NCI-H2081 treated with DMSO at 0.1 percent for 48 hours (cell line): ENCODE measurements around the gene OR10A5.
"Not testable (repeated sequence)": the region's sequence is repeated elsewhere in the genome, so short reads cannot be mapped to it uniquely, and the experiment has no call there.

Experiments
- DNase-seq: peaks from one replicate; lab custom pipeline; 2025; lab: John Stamatoyannopoulos, UW

Gene OR10A5

DNA sequence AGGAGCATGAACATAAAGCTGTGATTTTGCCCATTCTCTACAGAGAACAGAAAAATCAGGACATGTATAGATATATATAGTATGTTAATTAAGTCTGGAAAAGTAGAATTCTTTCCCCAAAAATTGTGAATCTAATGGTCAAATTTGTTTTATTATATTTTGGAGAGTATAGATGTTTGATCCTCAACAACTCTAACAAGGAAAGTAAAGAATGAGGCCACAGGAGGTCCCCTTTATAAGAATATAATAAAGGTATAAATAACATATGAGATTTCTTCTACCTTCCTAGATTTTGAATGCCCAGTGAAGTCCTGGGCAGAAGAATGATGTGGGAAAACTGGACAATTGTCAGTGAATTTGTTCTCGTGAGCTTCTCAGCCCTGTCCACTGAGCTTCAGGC lies 30.8 kb downstream of the OR10A5 start, which contains the start of gene OR10A4:
OR10A4 (plus strand) TSS at position 301 of the 400 bp plus-strand sequence; CDS start at position 324, 23 bp downstream.
- no peak for DNase-seq

- no peak for DNase-seq
Observed at GRCh38 chr11:6876914-6877313, 31.4 kb downstream of the OR10A5 start.

DNA sequence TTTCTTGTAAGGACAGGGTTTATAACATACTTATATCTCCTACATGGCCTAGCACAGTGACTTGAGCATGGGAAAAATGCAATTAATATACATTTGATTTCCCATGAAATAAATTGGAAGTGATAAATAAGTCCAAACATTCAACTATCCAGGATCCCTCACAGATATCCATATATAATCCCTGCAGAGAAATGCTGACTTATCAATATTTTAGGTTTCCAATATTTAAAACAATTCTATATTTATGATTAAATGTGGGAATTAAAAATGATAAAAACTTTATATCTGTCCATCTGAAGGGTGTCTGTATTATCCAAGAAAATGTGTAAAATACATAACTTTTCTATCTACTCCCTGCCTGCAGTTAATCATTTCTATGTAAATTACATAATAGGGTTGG lies 37.3 kb downstream of the OR10A5 start:
- DNase-seq: no peak

DNA sequence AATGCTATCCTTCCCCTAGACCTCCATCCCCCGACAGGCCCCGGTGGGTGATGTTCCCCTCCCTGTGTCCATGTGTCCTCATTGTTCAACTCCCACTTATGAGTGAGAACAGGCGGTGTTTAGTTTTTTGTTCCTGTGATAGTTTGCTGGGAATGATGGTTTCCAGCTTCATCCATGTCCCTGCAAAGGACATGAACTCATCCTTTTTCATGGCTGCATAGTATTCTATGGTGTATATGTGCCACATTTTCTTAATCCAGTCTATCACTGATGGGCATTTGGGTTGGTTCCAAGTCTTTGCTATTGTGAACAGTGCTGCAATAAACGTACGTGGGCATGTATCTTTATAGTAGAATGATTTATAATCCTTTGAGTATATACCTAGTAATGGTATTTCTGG lies 42.2 kb downstream of the OR10A5 start:
- not testable (repeated sequence) for DNase-seq

DNA sequence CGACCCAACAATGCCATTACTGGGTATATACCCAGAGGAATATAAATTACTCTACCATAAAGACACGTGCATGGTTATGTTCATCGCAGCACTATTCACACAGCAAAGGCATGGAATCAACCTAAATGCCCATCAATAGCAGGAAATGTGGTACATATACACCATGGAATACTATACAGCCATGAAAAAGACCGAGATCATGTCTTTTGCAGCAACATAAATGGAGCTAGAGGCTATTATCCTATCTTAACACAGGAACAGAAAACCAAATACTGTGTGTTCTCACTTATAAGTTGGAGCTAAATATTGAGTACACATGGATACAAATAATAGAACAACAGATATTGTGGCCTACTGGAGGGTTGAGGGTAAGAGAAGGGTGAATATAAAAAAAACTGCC lies 43.3 kb downstream of the OR10A5 start:
- no peak for DNase-seq

DNA sequence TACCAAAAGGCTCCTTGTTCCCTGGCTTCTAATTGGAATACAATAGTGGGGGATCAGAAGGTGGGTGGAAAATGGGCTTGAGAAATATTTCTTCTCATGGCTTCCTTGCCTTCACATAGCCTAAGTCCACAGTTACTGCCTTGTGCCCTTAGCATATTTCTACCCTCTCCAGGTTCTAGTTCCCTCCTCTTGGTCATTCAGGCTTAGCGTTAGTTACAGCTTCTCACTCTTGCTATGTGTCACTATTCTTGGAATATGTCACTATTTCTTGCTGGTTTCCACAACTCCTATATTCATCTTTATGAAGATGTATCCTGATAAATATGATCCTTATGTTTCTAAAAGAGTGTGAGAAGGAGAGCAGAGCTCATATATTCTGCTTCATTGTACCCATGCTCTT lies 44.4 kb downstream of the OR10A5 start:
- DNase-seq: no peak

DNA sequence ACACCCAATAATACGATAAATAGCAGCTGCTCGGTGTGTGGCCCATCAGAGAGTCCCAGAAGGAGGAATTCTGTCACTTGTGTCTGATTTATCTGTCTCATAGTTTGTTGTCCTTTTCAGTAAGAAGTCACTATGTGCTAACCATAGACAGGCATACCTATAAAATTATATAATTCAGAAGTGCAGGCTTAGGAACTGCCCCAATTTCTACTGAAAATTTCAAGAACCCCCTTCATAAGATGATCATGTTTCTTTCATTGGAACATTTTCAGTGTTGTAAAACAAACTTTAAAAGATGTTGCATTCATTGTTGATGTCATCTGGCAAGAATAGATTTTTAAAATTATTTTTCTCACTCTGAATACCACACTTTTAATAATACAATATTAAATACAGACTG lies 46.9 kb downstream of the OR10A5 start, which contains the start of gene OR2D2:
OR2D2 (minus strand) TSS at position 101 of the 400 bp plus-strand sequence; CDS start at position 101, 0 bp downstream.
- no peak for DNase-seq

GRCh38 chr11:6894097-6894496 lies 48.6 kb downstream of the OR10A5 start:
- no peak for DNase-seq

DNA sequence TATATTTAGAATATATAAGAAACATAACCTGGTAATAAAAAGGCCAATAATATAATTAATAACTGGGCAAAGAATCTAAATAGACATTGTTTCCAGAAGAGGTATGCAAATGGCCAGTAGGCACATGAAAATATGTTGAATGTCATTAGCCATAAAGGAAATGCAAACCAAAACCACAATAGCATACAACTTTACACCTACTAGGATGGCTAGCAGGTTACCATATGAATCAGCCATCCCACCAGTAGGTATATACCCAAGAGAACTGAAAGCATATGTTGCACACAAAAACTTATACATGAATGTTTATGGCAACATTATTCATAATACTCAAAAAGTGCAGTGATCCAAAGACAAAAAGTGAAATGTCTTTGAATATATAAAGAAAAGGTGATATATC lies 49.5 kb downstream of the OR10A5 start:
- DNase-seq: no peak
